Activated gamma-delta T cell treated with Interleukin-2 at 50 U/mL for 16 hours (primary cell): ENCODE measurements around the gene HTRA2.
"Not testable (repeated sequence)": the region's sequence is repeated elsewhere in the genome, so short reads cannot be mapped to it uniquely, and the experiment has no call there.

Experiments used
- DNase-seq: peaks from one replicate; pipeline ENCODE4 v3.0.0-alpha.2; 2020

The HTRA2 gene

DNA sequence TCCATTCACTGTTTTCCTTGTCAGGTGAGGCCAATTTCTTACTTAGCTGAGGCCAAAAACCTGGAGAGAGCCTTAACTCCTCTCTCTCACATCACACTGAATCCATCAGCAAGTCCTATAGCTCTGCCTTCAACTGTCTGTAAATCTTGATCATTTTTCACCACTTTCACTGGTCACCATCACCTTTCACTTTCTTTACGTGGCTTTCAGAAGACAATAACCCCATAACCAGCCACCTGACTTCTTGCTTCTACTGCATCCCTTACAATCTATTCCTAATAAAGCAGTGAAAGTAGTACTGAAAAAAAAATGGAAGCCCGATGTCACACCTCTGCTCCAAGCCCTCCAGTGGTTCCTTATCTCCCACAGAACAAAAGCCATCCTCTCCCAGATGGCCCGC lies 16.3 kb downstream of the HTRA2 start:
- DNase-seq: no peak

DNA sequence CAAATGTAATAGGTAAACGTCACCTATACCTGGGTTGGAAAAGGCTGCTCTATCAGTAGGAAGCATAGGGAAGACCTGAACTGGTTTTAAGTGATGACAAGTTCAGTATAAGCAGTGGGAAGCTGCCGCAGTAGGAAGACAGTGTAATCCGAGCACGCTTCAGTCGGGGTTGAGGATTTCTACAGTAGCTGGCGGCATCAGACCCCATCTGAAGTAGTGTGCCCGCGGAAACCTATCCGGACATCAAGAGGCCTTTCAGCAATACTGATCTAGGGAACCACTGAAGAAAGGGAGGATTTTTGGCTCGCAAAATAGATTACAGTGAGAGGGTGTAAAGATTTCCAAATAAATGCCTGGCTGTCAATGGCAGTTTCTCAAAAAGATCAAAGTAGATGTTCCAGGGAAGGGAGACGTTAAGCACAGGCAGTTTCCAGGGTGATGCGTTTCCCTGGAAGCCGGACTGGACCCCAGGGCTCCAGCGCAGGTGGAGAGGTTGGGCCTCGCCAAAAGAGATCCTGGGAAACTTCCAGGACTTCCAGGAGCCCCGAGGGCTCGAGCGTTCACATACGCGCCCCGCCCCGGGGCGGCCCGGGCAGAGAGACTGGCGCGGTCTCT lies 18.7 kb downstream of the HTRA2 start:
- DNase-seq: no peak

DNA sequence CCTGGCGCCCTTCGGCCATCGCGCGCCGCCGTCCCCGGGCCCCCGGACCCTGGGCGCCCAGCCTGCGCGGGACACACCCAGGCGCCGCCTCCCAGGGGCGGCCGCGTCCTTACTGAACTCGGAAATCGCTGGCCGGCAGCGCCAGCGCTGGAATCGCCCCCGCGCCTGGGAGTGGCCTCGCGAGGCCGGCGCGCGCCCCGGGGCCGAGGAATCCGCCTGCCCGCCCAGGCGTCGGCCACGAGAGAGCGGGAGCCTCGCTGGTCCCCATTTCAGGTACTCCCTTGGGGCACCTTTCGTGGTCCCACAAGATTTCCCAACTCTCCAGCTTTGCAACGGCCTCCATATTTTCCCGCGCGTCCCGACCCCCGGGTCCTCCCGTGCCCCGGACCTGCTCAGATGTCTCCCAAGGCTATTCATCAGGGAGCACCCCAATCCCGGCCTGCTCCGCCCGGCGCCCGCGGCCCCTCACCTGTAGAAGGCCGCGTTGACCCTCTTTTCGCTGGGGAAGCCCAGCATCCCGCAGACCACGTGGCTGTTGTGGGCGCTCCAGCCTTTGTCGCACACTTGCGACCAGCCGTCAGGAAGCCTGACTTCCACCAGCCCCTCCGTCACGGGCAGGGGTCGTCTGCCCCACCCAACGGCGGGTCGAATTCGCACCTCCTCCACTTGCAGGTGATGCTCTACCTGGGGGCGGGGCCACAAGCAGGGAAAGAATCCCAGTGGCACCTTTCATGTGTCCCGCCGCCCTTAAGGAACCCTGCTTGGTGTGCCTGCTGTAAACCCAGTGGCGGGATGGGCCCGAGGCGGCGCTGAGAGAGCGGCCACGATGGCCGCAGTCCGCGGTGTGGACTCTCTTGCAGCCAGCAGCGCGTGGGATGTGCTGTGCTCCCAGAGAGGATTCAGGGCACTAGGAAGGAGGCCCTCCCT lies 19.4 kb downstream of the HTRA2 start:
- no peak for DNase-seq

DNA sequence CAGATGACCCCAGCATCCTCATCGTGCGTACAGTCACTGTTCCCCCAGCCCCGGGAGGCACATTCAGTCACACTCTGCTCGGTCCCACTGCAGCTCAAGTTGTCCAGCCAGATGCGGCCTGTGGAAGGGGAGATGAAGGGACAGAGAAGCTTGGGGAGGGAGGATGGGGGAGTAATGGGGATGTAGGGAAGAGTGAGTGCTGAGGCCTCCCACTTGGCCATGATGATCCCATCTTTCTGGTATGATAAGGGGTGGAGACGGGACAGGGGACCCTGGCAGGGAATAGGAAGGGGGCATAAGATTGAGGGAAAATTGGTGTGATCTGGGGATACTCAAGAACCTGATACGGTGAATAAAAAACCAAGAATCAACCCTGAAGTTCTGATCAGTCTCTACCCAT lies 20.5 kb downstream of the HTRA2 start:
- DNase-seq: no peak

DNA sequence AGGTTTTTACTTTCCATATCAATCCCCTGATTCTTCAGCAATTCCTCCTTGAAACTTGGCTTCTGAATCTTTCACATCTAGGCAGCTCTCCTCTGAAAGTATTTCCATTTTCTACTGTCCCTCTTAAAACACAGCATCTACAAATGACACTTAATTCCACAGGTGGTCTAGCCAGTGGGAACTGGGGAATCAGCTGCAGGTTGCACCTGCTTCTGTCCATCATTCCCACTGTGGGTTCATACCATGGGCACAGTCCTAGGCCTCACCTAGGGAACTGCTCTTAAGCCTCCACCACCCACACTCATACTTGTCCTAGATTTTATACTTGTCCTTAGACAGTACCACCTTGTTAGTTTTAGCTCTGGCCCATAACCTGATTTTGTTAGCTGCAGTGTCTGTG lies 21.8 kb downstream of the HTRA2 start:
- no peak for DNase-seq

DNA sequence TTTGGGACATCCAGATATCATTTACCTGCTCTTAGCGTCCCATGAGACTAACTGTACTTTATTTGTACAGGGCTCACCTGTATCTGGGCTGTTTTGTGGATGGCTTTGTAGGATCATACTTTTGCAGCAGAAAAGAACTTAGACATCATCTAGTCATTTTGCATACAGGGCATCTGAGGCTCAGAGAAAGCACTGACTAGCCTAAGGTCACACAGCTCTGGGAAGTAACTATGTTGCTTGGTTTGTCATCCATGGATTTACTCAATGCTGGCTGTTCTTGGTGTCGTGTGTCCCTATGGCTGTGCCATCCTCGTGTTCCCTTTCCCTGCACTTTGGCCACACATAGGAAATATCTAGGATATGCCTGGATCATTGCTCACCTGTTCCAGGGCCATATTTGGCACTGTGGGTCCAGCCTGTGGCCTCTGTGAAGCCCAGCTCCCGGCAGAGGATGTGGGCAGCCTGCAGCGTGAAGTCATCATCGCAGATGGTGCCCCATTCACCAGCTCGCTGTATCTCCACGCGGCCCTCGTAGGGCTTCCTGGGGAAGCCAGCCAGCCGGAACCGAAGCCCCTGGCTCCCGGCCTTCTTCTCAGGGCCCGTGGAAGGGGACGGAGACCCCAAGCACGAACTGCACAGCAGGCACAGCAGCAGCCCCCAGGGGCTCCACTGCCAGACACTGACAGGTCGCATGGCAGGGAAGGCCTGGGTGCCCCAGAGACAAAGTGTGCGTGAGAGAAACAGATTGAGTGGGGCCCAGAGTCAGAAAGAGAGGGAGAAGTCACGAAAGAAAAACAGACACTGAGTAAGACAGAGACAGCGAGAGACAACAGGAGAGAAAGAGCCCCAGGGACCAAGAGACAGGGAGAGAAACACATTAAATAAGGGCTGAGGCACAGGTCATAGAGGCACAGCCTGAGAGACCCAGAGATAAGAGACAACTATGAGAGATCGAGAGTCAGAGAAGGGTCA lies 22.5 kb downstream of the HTRA2 start:
- DNase-seq: no peak

DNA sequence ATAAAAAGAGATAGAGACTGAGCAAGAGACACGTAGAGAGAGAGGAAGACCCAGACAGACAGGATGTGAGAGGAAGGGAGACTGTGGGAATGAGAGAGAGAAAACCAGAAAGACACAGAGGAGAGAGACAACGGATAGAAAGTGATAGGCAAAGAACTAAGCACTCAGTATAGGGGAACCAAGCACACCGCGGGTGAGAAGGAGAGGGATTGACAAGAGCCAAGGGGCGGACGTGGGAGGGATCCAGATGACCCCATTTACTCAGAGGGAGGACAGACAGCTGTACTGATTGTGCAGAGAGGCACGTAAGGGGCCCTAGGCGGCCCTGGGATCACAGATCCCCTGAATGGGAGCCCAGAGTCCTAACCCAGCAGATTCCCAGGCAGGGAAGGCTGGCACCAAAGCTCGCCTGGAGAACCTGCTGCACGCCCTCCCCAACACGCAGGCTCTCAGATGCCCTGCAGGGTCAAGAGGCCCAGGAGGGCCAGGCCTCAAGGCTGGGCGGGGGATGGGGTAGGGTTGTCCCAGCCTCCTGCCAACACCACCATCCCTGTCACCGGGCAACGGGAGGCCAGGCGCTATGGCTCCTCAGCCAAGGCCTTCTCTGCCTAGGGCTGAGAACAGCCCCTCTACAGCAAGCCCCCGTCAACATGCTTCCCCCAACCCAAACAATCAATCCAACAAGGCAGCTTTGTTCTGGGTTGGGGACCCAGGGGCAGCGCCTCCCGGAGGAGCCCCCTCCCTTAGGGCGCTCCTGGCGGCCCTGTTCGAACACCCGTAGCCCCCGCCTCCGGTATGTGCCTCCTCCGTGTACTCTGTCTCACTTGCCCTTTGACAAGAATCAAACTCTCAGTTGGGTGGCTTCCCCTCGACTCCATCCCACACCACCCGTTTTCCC lies 23.4 kb downstream of the HTRA2 start:
- no peak for DNase-seq

DNA sequence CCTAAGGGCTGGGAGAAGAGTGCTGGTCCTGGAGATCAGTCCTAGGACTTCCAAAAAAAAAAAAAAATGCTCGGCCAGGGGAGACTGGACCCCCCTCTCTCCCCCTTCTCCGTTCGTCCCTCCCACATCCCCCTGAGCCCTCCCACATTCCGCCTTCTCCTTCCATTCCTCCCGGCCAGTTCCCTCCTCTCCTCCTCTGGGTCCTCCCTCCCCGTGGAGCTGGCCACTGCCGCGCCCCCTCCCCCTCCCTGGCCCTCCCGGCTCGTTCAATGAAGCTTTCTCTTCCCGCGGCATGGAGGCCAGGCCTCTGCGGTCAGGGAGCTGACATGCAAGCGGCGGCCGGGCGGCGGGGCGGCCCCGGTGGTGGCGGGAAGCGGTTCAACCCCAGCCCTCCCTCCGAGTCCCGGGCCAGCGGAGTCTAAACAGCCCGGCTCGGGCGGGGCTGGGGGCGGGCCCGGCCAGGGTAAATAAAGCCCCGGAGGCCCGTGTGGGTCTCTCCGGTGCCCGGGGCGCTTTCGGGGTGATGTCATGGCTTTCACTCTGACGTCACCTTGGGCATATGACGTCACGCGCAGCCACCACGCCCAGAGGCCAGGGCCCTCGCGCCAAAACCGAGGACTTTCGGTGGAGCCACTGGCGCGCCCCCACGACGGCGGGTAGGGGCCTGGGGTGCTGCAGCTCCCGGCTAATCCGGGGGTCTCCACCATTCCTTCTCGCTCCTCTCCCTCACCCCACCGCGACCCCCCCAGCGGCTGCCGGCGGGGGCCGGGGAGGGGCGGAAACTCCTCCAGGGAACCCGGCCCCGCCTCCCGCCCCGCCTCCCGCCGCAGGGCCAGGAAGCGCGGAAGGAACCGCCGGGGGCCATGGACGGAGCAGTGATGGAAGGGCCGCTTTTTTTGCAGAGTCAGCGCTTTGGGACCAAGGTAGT lies 24.4 kb downstream of the HTRA2 start, which contains the start of the genes DOK1 and LOXL3:
TSS of gene DOK1 (plus strand) at position 829 of the 928 bp plus-strand sequence. CDS start at position 864, 35 bp downstream.
TSS of gene LOXL3 (minus strand) at position 51 of the 928 bp plus-strand sequence. CDS start 1,308 bp downstream, outside the sequence.
- DNase-seq: peak; percentile 77

DNA sequence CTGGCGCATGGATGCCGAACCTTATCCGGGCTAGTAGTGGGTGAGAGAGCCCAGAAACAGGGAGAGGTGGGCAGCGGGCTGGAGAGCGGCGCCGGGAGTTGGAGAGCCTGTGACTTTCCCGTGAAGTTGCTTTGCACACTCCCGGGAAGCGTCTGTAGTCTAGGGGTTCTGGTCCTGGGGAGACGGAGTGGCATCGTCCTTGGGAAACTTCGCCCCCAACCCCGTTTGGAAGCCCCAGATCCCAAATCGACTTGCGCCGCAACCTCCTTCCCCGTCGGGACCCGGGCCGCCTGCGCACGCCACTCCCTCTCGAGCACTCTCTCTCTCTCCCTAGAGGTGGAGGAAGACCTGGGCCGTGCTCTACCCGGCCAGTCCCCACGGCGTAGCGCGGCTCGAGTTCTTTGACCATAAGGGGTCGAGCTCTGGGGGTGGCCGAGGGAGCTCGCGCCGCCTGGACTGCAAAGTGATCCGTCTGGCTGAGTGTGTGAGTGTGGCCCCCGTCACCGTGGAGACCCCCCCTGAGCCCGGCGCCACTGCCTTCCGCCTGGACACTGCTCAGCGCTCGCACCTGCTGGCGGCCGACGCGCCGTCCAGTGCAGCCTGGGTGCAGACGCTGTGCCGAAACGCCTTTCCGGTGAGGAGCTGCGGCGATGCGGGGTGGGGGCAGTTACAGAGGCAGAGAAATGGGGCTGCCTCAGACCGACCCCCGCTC lies 25.2 kb downstream of the HTRA2 start:
- DNase-seq: peak; percentile 27

DNA sequence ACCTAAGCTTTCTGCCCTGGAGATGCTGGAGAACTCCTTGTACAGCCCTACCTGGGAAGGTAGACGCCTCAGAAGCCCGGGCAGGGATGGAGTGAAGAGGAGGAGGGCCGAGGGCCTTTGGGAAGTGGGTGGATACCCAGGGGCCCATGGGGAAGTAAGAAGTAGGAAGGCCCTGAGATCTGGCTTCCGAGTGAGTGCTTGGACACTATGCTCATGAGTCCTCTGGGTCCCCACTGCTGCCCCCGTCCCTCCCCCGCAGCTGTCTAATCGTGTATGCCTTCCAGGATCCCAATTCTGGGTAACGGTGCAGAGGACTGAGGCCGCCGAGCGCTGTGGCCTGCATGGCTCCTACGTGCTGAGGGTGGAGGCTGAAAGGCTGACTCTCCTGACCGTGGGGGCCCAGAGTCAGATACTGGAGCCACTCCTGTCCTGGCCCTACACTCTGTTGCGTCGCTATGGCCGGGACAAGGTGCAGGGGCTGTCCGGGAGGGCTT lies 25.9 kb downstream of the HTRA2 start:
- no peak for DNase-seq

DNA sequence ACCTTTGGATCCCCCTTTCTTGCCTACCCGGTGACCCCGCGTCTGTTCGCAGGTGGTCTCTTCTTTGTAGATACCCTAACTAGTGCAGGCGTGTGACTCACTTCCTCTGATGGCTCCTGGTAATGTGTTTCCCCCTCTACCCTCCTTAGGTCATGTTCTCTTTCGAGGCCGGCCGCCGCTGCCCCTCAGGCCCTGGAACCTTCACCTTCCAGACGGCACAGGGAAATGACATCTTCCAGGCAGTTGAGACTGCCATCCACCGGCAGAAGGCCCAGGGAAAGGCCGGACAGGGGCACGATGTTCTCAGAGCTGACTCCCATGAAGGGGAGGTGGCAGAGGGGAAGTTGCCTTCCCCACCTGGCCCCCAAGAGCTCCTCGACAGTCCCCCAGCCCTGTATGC lies 26.4 kb downstream of the HTRA2 start:
- DNase-seq: no peak

DNA sequence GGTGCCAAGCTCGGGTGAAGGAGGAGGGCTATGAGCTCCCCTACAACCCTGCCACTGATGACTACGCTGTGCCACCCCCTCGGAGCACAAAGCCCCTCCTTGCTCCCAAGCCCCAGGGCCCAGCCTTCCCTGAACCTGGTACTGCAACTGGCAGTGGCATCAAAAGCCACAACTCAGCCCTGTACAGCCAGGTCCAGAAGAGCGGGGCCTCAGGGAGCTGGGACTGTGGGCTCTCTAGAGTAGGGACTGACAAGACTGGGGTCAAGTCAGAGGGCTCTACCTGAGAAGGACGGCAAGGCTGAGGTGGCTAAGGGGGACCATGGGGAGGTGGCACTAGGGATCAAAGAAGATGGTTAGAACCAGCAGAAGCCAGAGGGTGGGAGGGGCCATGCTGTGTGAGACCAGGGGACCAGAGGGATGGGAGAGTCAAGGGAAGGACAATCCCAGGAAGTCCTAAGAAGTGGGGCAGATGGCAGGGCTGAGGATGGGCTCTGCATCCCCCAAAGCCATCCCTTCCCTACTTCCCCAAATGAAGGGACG lies 27.2 kb downstream of the HTRA2 start:
- DNase-seq: no peak

DNA sequence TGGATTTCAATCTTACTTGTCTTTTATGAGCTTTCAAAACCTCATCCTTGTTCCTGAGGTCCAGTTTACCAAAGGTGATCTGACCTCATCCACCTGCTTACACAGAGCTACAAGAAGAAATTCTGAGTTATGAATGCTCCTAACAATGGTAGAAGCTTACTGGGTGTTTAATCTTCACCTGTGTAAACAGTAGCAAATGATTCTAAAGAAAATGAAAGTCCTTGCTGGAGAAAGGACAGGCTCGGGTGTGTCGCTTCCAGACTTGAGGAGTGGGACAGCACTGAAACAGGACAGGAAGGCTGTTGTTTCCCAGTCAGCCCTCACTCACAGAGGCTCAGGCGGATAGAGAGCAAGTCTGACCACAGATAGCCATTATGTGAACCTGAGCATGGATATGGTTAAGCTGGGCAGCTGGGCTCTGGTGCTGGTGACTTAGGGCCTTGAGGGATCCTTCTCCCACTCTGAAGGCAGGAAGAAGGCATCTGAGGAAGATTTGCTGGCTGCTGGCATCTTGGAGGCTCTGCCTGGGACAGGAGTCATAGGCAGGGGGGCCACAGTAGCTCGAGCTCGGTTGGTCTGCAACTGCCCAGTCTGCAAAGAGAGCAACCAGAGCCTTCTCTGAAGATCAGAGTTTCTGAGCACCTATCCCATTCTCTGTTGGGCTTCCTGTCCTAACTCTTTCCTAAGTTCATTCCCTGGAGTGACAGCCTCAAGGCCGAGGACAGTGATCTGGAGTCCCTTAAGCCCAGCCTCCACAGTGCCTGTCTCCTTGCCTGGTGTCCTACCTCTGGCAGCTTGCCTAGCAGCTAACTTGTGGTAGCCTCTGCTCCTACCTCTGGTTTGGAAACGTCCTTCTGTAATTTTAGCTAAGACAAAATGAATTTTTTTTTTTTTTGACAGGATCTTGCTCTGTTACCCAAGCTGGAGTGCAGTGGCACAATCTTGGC lies 28.8 kb downstream of the HTRA2 start:
- no peak for DNase-seq

DNA sequence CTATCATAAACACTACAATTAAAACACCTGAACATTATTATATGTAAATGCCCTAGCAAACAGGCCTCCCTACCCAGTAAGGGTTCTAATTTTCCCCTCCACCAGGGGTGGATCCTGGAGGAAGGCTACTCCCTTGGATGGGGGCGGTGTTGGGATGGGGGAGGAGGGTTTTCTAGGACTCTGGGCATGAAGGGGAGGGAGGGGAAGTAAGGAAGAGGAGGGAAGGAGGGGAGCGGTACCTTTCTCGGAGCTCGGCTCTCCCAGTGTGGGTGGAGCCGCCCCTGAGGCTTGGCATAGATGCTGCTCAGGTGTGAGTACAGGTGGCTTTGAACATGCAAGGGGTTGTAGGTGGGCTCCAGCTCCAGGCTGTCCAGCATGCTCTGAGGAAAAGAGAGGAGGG lies 30.2 kb downstream of the HTRA2 start:
- no peak for DNase-seq

DNA sequence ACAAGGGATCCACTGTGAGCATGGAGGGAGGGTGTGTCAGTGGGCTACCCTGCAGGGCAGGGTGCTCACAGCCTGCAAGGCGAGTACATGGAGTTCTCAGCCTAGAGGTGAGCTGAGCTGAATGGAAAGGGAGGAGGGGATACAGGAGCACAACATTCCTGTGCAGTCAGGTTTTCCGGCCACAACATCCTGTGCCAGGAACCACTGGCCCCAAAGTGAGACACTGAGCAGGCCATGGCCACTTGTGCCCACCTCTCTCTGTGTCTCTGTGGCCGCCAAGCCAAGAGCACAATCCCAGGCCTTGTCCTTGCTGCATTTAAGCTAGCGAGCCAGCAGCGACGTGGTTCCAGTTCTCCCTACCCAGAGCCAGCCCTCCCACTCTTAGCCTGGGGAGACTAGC lies 30.9 kb downstream of the HTRA2 start:
- no peak for DNase-seq

DNA sequence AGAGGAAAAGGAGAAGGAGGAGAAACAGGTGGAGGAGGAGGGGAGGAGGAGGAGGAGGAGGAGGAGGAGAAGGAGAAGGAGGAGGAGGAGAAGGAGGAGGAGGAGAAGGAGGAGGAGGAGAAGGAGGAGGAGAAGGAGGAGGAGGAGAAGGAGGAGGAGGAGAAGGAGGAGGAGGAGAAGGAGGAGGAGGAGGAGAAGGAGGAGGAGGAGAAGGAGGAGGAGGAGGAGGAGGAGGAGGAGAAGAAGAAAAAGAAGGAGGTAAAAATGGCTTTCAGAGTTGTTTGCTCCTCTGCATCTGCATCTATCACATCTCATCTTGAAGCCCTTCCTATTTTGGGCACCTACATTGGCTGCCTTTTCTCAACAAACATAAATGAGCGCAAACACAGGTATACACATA lies 31.3 kb downstream of the HTRA2 start:
- DNase-seq: not testable (repeated sequence)

DNA sequence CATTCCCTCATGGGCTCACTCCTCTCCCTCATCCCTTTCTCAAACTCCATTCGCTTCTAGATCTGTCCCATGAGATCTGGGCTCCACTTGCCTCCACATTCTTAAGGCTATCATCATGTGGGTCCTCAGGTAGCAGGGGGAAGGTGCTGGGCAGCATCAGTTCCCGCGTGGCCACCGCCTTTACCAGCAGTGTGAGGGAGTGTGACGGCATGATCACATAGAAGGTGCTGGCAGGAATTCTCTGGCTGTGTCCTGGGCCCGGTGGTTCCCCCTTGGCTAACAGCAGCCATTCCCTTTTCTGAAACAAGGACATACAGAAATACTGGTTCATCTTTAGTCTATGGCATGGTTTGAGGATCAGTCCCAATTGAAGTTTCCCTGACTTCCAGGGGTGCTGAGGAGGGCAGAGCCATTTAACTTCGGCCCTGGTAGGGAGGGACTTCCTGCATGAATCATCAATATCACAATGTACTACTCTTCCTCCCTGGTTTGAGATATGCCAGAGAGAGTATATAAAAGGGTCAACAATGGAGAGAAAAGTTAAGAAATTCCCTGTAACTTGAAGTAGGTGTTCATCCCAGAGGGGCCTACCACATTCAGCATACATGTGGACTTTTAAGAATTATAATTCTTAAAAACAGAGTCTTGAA lies 32.5 kb downstream of the HTRA2 start:
- DNase-seq: no peak

DNA sequence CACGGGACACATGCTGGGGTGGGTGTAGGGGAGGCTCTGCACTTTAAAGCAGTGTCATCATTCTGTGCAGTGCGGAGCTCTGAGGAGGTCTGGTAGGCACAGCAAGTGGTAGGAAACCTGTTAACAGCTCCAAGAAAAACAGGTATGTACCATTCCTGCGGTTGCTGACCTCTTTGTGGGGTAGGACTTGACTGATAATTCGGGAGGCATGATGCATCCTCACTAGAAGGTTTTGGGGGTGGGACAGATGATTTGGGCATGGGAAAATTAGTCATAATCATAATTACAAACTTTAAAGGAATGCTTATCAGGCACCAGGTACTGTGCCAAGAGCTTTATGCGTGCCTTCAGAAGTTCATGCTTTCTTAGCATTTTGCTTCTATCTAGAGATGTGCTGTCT lies 34.5 kb downstream of the HTRA2 start:
- no peak for DNase-seq
